ENCODE data around the gene SLC19A1.

Gene SLC19A1

GRCh38 chr21:45478816-45479669 lies 63.2 kb downstream of the SLC19A1 start:
- DNase-seq (ENCODE audit: low spot score) = no peak

- DNase-seq (ENCODE audit: low spot score) = peak; percentile 87
Measured at GRCh38 chr21:45478115-45478801, 64.0 kb downstream of the SLC19A1 start.

- DNase-seq (ENCODE audit: low spot score) = no peak
Measured at GRCh38 chr21:45477176-45478114, 64.8 kb downstream of the SLC19A1 start.

GRCh38 chr21:45476582-45476981 lies 65.7 kb downstream of the SLC19A1 start:
- DNase-seq (ENCODE audit: low spot score) = no peak

GRCh38 chr21:45475797-45476570 lies 66.3 kb downstream of the SLC19A1 start:
- no peak for DNase-seq (ENCODE audit: low spot score)

- DNase-seq (ENCODE audit: low spot score) = no peak
Measured at GRCh38 chr21:45475004-45475685, 67.1 kb downstream of the SLC19A1 start.

- DNase-seq (ENCODE audit: low spot score) = no peak
Measured at GRCh38 chr21:45474323-45474950, 67.8 kb downstream of the SLC19A1 start.

GRCh38 chr21:45473496-45474322 lies 68.5 kb downstream of the SLC19A1 start:
- DNase-seq (ENCODE audit: low spot score) = no peak

- DNase-seq (ENCODE audit: low spot score) = no peak
Measured at GRCh38 chr21:45472445-45473365, 69.5 kb downstream of the SLC19A1 start.

- DNase-seq (ENCODE audit: low spot score) = no peak
Measured at GRCh38 chr21:45471525-45472221, 70.6 kb downstream of the SLC19A1 start.

GRCh38 chr21:45470773-45471524 lies 71.3 kb downstream of the SLC19A1 start:
- DNase-seq (ENCODE audit: low spot score) = peak; percentile 33

GRCh38 chr21:45470087-45470515 lies 72.1 kb downstream of the SLC19A1 start:
- no peak for DNase-seq (ENCODE audit: low spot score)

- no peak for DNase-seq (ENCODE audit: low spot score)
Measured at GRCh38 chr21:45469273-45470086, 72.8 kb downstream of the SLC19A1 start.

GRCh38 chr21:45468971-45469272 lies 73.3 kb downstream of the SLC19A1 start:
- DNase-seq (ENCODE audit: low spot score) = no peak

- no peak for DNase-seq (ENCODE audit: low spot score)
Measured at GRCh38 chr21:45468051-45468970, 73.9 kb downstream of the SLC19A1 start.
